ENCODE measurements around the gene MMP17. TPM values are rescaled to one million over a fixed set of nuclear protein-coding genes. Genes with fewer than 3 reads are reported as not detected.

MMP17 gene
- total RNA-seq, 1 donor from 2014 or later = 0.39 TPM

DNA sequence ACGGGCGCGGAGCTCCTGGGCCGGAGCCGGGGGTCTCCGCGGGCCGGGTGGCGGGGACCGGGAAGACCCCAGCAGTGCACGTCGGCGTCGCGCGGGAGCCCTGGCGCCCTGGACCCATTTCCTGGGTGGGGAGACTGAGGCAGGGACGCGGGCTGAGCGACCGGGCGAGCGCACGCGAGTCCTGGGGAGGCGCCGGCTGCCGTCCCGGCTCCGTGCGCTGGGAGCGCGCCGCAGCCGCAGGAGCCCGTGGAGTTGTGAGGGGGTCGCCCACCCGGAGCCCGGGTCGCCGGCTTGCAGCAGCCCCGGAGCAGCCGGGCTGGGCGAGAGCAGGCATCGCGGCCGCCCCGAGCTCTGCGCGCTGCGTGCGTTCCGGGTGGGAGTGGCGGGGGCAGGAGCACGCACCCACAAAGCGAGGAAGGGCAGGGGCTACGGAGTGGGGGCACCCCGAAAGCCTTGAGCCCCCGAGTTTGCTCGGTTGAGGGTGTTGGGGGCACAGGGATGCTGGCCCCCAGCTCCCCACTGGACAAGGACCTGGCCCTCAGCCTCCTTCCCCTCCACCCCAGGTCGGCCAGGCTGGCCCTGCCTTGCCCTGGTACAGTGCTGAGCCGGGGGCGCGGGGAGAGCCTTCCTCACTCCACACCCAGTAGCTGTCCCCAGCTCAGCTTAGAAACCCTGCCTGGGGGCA, 620 bp downstream of the MMP17 start:
- Mint-ChIP-seq H3K4me3 (peak overlapping the region; percentile 47), H3K4me1 (ENCODE audit: low read depth) (no peaks in the 10 kb centered on the region)
- intact Hi-C loops (cut with micrococcal nuclease) = loop anchor here (1.0 to 2.0 kb wide), 3 partner anchors 65 to 318 kb away; partner anchors contain the start of genes EP400 and ULK1

DNA sequence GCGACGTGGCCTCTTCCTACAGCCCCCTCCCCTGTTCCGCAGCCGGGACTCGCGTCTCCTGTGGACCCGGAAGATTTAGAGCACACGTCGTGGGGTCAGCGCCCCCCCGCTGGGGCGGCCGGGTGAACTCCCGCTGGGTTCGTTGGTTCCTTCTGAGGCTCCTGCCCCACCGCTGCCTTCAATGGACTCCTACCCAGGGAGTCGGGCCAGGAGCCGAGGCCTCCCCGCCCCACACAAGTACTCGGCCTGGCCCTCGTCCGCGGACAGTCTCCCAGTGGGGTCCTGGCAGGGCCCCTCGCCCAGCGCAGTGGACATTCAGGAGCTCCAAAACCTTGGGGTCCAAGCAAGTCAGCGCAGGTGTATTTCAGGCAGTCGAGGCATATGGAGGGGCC, 1.2 kb downstream of the MMP17 start:
- peak overlapping the region; percentile 47 for H3K4me3 Mint-ChIP-seq
- peaks cover 44% of the 10 kb centered on the region for H3K27me3 Mint-ChIP-seq (ENCODE audit: insufficient read depth)
- H3K4me1 Mint-ChIP-seq (ENCODE audit: low read depth) = no peaks in the 10 kb centered on the region
- no peaks in the 10 kb centered on the region for H3K36me3 Mint-ChIP-seq (ENCODE audit: low read depth)
- intact Hi-C loops (cut with micrococcal nuclease) = loop anchor here (2.0 kb wide), 1 partner anchor 119 kb away; the partner anchor contains the start of gene EP400
- no peak overlapping the region for H3K27ac Mint-ChIP-seq
- no peaks in the 10 kb centered on the region for H3K9me3 Mint-ChIP-seq
- DNase-seq (ENCODE audit: low spot score) = no peak

More for the DNA sequence above, 620 bp downstream of the MMP17 start:
- Mint-ChIP-seq H3K9me3 (no peaks in the 10 kb centered on the region), H3K27ac (no peak overlapping the region), H3K27me3 (ENCODE audit: insufficient read depth) (peaks cover 44% of the 10 kb centered on the region), H3K36me3 (ENCODE audit: low read depth) (no peaks in the 10 kb centered on the region)
- no peak for DNase-seq (ENCODE audit: low spot score)

DNA sequence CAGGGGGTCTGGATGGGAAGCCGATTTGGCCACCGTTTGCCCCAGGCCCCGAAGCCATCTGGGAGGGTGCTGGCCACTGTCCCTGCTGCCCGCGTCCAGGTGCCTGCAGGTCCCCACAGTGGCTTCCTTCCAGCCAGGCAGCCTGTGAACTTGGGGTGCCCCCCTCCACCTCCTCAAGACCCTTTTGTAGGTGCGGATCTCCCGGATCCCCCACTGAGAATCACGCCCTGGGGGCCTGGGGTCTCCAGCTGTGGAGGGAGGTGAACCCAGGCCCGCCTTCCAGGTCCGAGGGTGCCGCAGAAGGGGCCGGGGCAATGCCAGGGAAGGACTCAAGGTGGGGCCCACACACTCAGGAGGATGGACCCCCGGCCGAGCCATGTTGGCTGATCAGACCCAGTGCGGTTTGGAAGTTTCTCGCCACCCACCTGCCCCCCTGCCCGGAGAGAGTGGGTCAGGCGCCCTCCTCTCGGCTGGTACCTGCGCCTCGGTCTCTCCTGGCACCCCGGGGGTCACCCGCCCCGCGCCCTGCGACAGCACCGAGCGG, 1.7 kb downstream of the MMP17 start:
- Mint-ChIP-seq H3K4me3 (no peak overlapping the region), H3K27ac (no peak overlapping the region), H3K27me3 (ENCODE audit: insufficient read depth) (peaks cover 42% of the 10 kb centered on the region), H3K36me3 (ENCODE audit: low read depth) (no peaks in the 10 kb centered on the region), H3K4me1 (ENCODE audit: low read depth) (no peaks in the 10 kb centered on the region), H3K9me3 (no peaks in the 10 kb centered on the region)
- DNase-seq (ENCODE audit: low spot score) = no peak
- intact Hi-C loops (cut with micrococcal nuclease) = loop anchor here (2.0 kb wide), 2 partner anchors 119 to 725 kb away; partner anchors contain the start of gene EP400

DNA sequence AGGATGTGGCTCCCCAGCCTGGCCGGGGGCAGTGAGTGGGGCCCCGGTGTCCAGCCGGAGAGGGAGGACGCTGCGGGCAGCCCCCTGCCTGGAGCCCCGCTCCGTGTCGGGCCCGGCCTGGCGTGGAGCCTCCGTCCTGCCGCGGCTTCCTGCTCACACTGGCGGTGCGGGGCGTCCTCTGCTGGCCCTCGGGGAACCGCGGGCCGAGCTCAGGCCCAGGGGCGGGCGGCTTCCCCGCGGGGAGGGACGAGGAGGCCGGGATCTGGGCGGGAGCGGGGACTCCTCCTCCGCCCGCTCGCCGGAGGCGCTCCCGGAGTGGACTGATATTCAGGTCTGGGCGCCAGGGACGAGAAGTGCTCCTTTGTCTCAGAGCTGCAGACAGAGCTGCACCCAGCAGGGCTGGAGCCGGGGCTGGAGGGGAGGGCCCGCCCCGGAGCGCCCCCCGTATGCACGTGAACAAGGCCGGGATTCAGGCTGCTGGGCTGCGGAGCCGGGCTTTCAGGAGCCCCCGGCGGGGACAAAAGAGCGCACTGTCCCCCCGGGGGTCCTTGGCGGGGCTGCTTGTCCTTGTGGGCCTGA, 2.2 kb downstream of the MMP17 start:
- Mint-ChIP-seq H3K27ac (no peak overlapping the region), H3K9me3 (no peaks in the 10 kb centered on the region), H3K36me3 (ENCODE audit: low read depth) (no peaks in the 10 kb centered on the region), H3K4me3 (peak overlapping the region; percentile 62), H3K27me3 (ENCODE audit: insufficient read depth) (peaks cover 38% of the 10 kb centered on the region), H3K4me1 (ENCODE audit: low read depth) (no peaks in the 10 kb centered on the region)
- DNase-seq (ENCODE audit: low spot score) = peak; percentile 18
- intact Hi-C loops (cut with micrococcal nuclease) = loop anchor here (2.0 kb wide), 1 partner anchor 726 kb away; no protein-coding TSS in a partner anchor

DNA sequence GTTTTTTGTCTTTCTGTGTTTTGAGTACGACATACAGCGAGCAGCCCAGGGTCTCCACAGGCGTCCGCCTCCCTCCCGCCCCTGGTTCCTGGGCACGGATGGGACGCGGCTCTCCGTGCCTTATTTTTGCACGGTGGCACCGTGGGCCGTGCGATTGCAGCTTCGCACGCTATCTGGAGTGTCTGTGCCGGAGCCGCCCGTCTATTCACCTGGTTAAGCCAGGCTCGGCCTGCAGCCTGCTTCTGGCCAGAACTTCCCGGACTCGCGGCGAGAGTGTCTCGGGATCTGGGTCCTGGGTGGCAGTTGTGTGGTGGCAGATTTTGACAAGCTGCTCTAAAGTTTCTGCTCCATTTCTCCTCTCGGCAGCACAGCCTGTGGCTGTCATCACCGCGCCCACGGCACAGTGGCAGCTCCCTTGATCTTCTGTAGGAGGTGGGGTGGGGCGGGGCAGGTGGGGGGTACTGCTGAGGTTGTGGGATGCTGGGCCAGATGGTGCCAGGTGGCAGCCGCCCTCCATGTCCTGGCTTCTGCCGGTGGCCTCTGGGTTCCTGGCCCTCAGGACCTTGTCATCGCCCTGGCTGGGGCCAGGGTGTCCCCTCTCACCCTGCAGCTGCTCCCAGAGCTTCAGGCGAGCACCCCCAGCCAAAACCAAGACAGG, 2.9 kb downstream of the MMP17 start:
- Mint-ChIP-seq H3K27ac (no peak overlapping the region), H3K4me1 (ENCODE audit: low read depth) (no peaks in the 10 kb centered on the region), H3K27me3 (ENCODE audit: insufficient read depth) (peaks cover 34% of the 10 kb centered on the region), H3K36me3 (ENCODE audit: low read depth) (no peaks in the 10 kb centered on the region), H3K9me3 (no peaks in the 10 kb centered on the region), H3K4me3 (peak overlapping the region; percentile 62)
- intact Hi-C loops (cut with micrococcal nuclease) = loop anchor here (2.0 kb wide), 1 partner anchor 726 kb away; no protein-coding TSS in a partner anchor
- no peak for DNase-seq (ENCODE audit: low spot score)

DNA sequence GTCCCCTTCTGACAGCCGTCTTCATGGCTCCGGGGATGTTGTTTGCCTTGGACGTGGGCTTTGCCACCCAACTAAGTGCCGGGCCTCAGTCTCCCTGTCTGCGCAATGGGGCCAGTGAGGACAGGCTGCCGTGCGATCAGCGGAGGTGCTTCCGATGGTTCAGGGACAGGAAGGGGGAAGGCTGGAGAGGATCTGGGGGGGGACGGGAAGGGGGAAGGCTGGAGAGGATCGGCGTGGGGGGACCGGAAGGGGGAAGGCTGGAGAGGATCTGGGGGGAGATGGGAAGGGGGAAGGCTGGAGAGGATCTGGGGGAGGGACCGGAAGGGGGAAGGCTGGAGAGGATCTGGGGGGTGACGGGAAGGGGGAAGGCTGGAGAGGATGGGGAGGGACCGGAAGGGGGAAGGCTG, 3.4 kb downstream of the MMP17 start:
- peaks cover 28% of the 10 kb centered on the region for H3K27me3 Mint-ChIP-seq (ENCODE audit: insufficient read depth)
- H3K27ac Mint-ChIP-seq = no peak overlapping the region
- DNase-seq (ENCODE audit: low spot score) = no peak
- H3K4me3 Mint-ChIP-seq = peak overlapping the region; percentile 19
- no peaks in the 10 kb centered on the region for H3K9me3 Mint-ChIP-seq
- H3K36me3 Mint-ChIP-seq (ENCODE audit: low read depth) = no peaks in the 10 kb centered on the region
- intact Hi-C loops (cut with micrococcal nuclease) = loop anchor here (2.0 kb wide), 1 partner anchor 727 kb away; no protein-coding TSS in a partner anchor
- no peaks in the 10 kb centered on the region for H3K4me1 Mint-ChIP-seq (ENCODE audit: low read depth)

DNA sequence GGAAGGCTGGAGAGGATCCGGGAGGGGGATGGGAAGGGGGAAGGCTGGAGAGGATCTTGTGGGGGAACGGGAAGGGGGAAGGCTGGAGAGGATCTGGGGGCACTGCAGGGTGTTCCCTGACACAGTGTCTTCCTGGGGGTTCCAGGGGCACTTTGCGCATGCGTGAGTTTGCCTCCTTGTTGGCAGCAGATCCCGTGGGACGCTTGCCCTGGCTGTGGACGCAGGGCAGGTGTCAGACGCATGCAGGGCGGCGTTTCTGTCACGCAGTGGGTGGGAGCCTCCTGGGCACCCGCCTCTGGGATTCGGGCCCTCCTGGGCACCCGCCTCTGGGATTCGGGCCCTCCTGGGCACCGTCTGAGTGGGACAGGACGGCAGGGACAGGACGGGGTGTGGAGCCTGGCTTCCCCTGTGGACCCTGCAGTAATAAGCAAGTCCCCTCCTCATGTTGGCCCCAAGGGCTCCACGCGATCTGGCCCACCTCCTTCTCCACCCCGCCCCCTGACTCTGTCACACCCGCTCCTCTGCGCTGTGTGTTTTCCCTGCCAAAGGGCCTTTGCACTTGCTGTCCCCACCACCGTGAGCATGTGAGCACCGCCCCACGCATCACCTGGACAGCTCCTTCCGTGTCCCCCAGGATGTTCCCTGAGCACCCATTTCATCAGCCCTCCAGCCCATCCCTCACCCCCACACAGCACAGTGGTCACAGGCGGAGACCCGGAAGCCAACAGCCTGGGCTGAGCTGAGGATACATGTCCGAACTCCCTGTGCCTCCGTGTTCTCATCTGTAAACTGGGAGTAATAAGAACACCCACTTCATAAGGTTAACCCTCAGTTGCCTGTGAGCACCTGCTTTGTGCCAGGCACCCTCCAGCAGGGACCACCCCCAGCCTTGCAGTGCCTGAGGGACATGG, 4.4 kb downstream of the MMP17 start:
- Mint-ChIP-seq H3K27ac (no peak overlapping the region), H3K36me3 (ENCODE audit: low read depth) (no peaks in the 10 kb centered on the region), H3K9me3 (no peaks in the 10 kb centered on the region), H3K4me3 (no peak overlapping the region), H3K4me1 (ENCODE audit: low read depth) (no peaks in the 10 kb centered on the region), H3K27me3 (ENCODE audit: insufficient read depth) (peaks cover 21% of the 10 kb centered on the region)
- DNase-seq (ENCODE audit: low spot score) = no peak
- intact Hi-C loops (cut with micrococcal nuclease) = no loop called here

DNA sequence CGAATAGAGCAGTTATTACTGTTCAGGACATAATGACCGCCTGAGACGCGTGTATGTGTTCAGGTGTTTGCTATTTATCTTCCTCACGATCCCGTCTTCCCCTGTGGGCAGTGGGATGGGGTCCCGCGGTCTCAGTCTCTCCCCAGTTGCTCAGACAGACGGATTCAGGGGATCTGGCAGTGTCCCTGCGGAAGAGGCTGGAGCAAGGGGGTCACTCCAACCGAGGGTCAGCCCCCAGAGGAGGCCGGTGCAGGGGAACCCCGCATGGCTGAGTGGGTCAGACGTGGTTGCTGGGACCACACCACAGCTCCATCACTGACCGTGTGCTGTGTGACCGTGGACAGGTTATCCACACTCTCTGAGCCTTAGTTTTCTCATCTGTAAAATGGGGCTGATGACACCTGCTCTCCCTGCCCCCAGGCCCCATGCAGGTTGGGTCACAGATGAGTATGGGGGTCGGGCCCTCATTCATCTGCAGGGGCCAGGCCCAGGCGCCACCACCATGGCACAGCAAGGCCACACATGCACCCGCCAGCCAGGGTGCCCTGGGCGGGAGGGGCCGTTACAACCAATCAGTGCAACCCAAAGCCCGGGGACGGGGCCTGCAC, 5.2 kb downstream of the MMP17 start:
- Mint-ChIP-seq H3K36me3 (ENCODE audit: low read depth) (no peaks in the 10 kb centered on the region), H3K4me1 (ENCODE audit: low read depth) (no peaks in the 10 kb centered on the region), H3K27me3 (ENCODE audit: insufficient read depth) (peaks cover 19% of the 10 kb centered on the region), H3K9me3 (no peaks in the 10 kb centered on the region), H3K27ac (no peak overlapping the region), H3K4me3 (no peak overlapping the region)
- intact Hi-C loops (cut with micrococcal nuclease) = no loop called here
- no peak for DNase-seq (ENCODE audit: low spot score)

DNA sequence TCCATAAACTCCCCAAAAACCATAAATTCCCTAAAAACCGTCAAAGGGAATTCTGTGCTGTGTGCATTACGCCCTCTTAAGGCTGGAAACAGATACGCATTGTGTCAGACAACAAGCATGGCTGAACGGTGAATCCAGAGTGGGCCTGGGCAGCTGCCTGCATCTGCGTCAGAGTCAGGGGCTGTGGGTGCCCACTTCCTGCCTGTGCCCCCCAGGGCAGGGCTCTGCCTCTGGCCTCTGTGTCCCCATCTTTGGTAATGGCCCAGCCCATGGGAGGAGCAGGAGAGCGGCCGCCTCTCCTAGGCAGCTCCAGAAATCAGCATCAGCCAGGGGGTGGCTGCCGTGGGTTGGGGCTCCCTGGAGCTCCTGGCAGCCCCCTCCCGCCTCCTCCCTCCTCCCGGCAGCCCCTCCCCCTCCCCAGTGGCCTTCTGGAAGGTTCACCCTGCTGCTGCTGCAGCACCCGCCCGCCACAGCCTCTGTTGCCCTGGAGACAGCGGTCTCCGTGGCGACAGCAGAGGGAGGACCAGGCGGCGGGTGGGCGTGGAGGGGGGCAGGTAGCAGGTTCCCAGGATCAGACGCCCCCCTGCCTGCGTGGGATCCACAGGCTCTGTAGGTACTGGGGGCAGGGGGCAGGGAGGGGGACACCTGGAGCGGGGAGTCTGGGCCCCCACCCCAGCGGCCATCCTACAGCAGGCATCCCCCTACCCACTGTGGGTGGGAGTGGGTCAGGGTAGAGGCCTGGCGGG, 5.9 kb downstream of the MMP17 start:
- H3K9me3 Mint-ChIP-seq = no peaks in the 10 kb centered on the region
- no peaks in the 10 kb centered on the region for H3K4me1 Mint-ChIP-seq (ENCODE audit: low read depth)
- no peak overlapping the region for H3K4me3 Mint-ChIP-seq
- no peak overlapping the region for H3K27ac Mint-ChIP-seq
- intact Hi-C loops (cut with micrococcal nuclease) = no loop called here
- DNase-seq (ENCODE audit: low spot score) = no peak
- H3K36me3 Mint-ChIP-seq (ENCODE audit: low read depth) = no peaks in the 10 kb centered on the region
- peaks cover 19% of the 10 kb centered on the region for H3K27me3 Mint-ChIP-seq (ENCODE audit: insufficient read depth)

DNA sequence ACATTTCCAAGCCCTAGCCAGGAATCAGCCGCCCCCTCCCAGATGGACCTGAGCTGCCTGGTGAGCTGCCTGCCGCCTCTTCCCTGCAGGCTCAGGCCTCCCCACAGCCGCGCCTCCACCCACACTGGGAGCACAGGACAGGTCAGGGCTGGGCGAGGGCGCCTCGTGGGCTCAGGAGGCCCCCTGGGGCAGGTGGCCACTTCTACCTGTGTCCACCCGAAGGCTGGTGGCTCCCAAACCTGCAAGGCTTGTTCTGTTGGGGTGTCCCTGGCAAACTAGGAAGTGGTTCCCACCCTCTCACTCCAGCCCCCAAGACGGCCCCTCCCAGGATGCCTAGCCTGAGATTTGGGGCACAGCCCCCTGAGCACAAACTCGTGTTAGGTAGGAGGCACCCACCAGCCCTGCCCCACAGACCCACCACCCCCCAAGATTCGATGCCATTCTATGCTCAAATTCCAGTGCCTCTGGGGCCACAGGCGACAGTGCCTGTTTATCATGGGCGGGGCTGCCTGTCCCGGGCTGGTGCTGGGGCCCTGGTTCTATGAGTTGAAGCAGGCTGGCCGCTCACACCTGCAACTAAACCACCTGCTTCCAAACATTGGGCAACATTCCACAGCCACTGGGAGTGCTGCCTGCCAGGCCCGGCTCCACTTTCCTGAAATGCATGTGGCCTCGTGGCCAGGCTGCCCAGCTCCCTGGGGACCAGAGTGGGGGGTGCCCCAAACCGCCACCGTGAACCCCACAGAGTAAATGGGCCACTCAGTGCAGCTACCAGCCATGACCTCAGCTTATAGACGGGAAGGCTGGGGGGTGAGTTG, 6.8 kb downstream of the MMP17 start:
- intact Hi-C loops (cut with micrococcal nuclease) = no loop called here
- Mint-ChIP-seq H3K9me3 (no peaks in the 10 kb centered on the region), H3K27ac (no peak overlapping the region), H3K4me3 (no peak overlapping the region), H3K4me1 (ENCODE audit: low read depth) (no peaks in the 10 kb centered on the region), H3K36me3 (ENCODE audit: low read depth) (no peaks in the 10 kb centered on the region), H3K27me3 (ENCODE audit: insufficient read depth) (peaks cover 12% of the 10 kb centered on the region)
- DNase-seq (ENCODE audit: low spot score) = no peak

DNA sequence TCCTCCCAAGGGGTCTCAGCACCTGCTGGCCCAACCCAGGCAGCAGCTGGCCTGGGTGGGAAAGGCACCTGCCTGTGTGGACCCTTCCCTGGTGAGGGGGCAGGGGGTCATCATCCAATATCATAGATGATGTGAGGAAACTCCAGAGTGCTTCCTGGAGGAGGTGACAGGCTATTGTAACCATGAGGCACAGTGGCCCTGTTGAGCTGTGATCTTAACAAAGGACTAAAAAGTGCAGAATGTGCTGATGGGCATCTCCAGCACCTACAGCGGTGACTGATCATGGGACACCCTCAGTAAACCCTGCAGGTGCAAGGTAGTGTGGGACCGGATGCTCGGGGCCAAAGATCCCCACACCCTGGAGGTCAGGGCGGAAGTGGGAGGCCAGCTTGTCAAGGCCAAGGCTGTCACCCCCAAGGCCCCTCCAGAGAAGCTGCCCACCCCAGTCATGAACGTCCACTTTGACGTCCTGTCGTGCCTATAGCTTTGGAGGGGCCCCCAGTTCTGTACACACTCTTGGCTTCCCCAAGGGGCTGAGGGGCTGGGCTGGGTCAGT, 7.5 kb downstream of the MMP17 start:
- no peaks in the 10 kb centered on the region for H3K9me3 Mint-ChIP-seq
- intact Hi-C loops (cut with micrococcal nuclease) = no loop called here
- no peak overlapping the region for H3K4me3 Mint-ChIP-seq
- peaks cover 12% of the 10 kb centered on the region for H3K27me3 Mint-ChIP-seq (ENCODE audit: insufficient read depth)
- no peaks in the 10 kb centered on the region for H3K4me1 Mint-ChIP-seq (ENCODE audit: low read depth)
- H3K36me3 Mint-ChIP-seq (ENCODE audit: low read depth) = no peaks in the 10 kb centered on the region
- no peak overlapping the region for H3K27ac Mint-ChIP-seq
- DNase-seq (ENCODE audit: low spot score) = no peak

Measured in activated T-helper 1 cell treated with anti-CD3 and anti-CD28 coated beads, Interleukin-12 subunit alpha, Interleukin-12 subunit beta, Interleukin-2, Interleukin-4 antibody, amounts not matched to agents 30 ng/mL and 10 ng/mL and 1 ng/mL, durations not matched to agents 14 hours and 24 hours and 36 hours (primary cell).